Mesendoderm (in vitro differentiated cells): Measurements from ENCODE around the gene EIF3I.
"Not testable (repeated sequence)": the region's sequence is repeated elsewhere in the genome, so short reads cannot be mapped to it uniquely, and the experiment has no call there.

Experiments used
- DNase-seq: peaks from one replicate; pipeline ENCODE4 v3.0.0; 2013
- H2AK5ac ChIP-seq: 2 replicates; pipeline ENCODE4 v1.6.1; 2013; ENCODE audit warnings: low read length, inconsistent platforms
- H2BK120ac ChIP-seq: 2 replicates; pipeline ENCODE4 v1.6.1; 2013; ENCODE audit warnings: low read depth, mild to moderate bottlenecking, low read length, moderate library complexity, mixed read lengths
- H2BK15ac ChIP-seq: replicated peaks from 2 replicates; pipeline ENCODE4 v1.6.1; 2013; ENCODE audit warnings: low read depth, mild to moderate bottlenecking, moderate library complexity
- H2BK5ac ChIP-seq: 2 replicates; pipeline ENCODE4 v1.6.1; 2013; ENCODE audit warnings: low read length, inconsistent platforms
- H3K18ac ChIP-seq: 2 replicates; pipeline ENCODE4 v1.6.1; 2013; ENCODE audit warnings: mild to moderate bottlenecking, low read length, mixed read lengths
- H3K23ac ChIP-seq: one replicate; pipeline ENCODE4 v1.6.1; 2013; ENCODE audit warnings: low read length
- H3K27ac ChIP-seq: 2 replicates; pipeline ENCODE4 v1.5.1; 2013; ENCODE audit warnings: low read depth, mild to moderate bottlenecking, inconsistent platforms, low read length, moderate library complexity
- H3K27me3 ChIP-seq: 2 replicates; pipeline ENCODE4 v1.6.1; 2013; ENCODE audit warnings: low read length, control low read depth, mild to moderate bottlenecking, inconsistent platforms; ENCODE audit not compliant: insufficient read depth, poor library complexity
- H3K36me3 ChIP-seq: 2 replicates; pipeline ENCODE4 v1.6.1; 2013; ENCODE audit warnings: low read length, inconsistent platforms; ENCODE audit not compliant: control insufficient read depth, insufficient read depth
- H3K4ac ChIP-seq: one replicate; pipeline ENCODE4 v1.6.1; 2013; ENCODE audit warnings: low read depth, mild to moderate bottlenecking, low read length, moderate library complexity
- H3K4me1 ChIP-seq: 2 replicates; pipeline ENCODE4 v1.6.1; 2013; ENCODE audit warnings: low read depth, low read length, inconsistent platforms; ENCODE audit not compliant: control insufficient read depth
- H3K4me2 ChIP-seq: 2 replicates; pipeline ENCODE4 v1.6.1; 2013; ENCODE audit warnings: low read length
- H3K4me3 ChIP-seq: 2 replicates; pipeline ENCODE4 v1.5.1; 2013; ENCODE audit warnings: mild to moderate bottlenecking, low read length
- H3K56ac ChIP-seq: one replicate; pipeline ENCODE4 v1.6.1; 2013; ENCODE audit warnings: low read length
- H3K79me1 ChIP-seq: 2 replicates; pipeline ENCODE4 v1.6.1; 2013; ENCODE audit warnings: low read length, inconsistent platforms
- H3K79me2 ChIP-seq: 2 replicates; pipeline ENCODE4 v1.6.1; 2013; ENCODE audit warnings: mild to moderate bottlenecking, low read length; ENCODE audit not compliant: control insufficient read depth, insufficient read depth
- H3K9ac ChIP-seq: 2 replicates; pipeline ENCODE4 v1.6.1; 2013; ENCODE audit warnings: low read length, inconsistent platforms
- H4K5ac ChIP-seq: one replicate; pipeline ENCODE4 v1.6.1; 2013; ENCODE audit warnings: low read length
- H4K8ac ChIP-seq: one replicate; pipeline ENCODE4 v1.6.1; 2013; ENCODE audit warnings: low read depth, mild to moderate bottlenecking, control low read depth, low read length, moderate library complexity
- WGBS: extraction: QIAGEN DNeasy Blood & Tissue Kit; methylation state at CpG from one replicate; pipeline ENCODE4 v1.1.7; 2013; ENCODE audit warnings: low lambda C conversion rate, missing lambda C conversion rate; ENCODE audit not compliant: insufficient coverage; ENCODE audit errors: extremely low coverage; 5-methylcytosine and 5-hydroxymethylcytosine counted together

The EIF3I gene

GRCh38 chr1:32256473-32257226, 34.4 kb downstream of the EIF3I start:
- Histone ChIP-seq H3K23ac (no peak overlapping the region), H2BK5ac (no peak overlapping the region), H3K4me3 (no peak overlapping the region), H2AK5ac (no peak overlapping the region), H4K5ac (no peak overlapping the region), H2BK120ac (no peak overlapping the region), H3K9ac (no peak overlapping the region), H3K79me1 (no peaks in the 10 kb centered on the region), H3K4ac (no peak overlapping the region), H3K4me2 (no peak overlapping the region), H3K18ac (no peak overlapping the region), H3K27ac (no peak overlapping the region), H3K27me3 (no peaks in the 10 kb centered on the region), H3K56ac (no peak overlapping the region), H2BK15ac (no peak overlapping the region), H3K36me3 (no peaks in the 10 kb centered on the region), H3K4me1 (no peaks in the 10 kb centered on the region), H4K8ac (no peak overlapping the region), H3K79me2 (no peaks in the 10 kb centered on the region)
- no peak for DNase-seq
- WGBS = no CpG with 5 or more reads among the region's 9 CpGs

GRCh38 chr1:32257227-32257508, 35.0 kb downstream of the EIF3I start:
- no peak overlapping the region for H4K5ac ChIP-seq
- no peaks in the 10 kb centered on the region for H3K4me1 ChIP-seq
- no peak overlapping the region for H3K4me2 ChIP-seq
- H3K56ac ChIP-seq = no peak overlapping the region
- no peak overlapping the region for H2BK15ac ChIP-seq
- no peak for DNase-seq
- H4K8ac ChIP-seq = no peak overlapping the region
- no peak overlapping the region for H2BK120ac ChIP-seq
- H3K23ac ChIP-seq = no peak overlapping the region
- H3K18ac ChIP-seq = no peak overlapping the region
- no peaks in the 10 kb centered on the region for H3K79me2 ChIP-seq
- H3K27me3 ChIP-seq = no peaks in the 10 kb centered on the region
- H2AK5ac ChIP-seq = no peak overlapping the region
- H3K9ac ChIP-seq = no peak overlapping the region
- H3K4ac ChIP-seq = no peak overlapping the region
- no peaks in the 10 kb centered on the region for H3K36me3 ChIP-seq
- no peak overlapping the region for H3K27ac ChIP-seq
- WGBS = no CpG with 5 or more reads among the region's 6 CpGs
- H2BK5ac ChIP-seq = no peak overlapping the region
- H3K4me3 ChIP-seq = no peak overlapping the region
- H3K79me1 ChIP-seq = no peaks in the 10 kb centered on the region

GRCh38 chr1:32263236-32263593, 41.0 kb downstream of the EIF3I start:
- H3K18ac ChIP-seq, H3K4me2 ChIP-seq, H3K36me3 ChIP-seq, H3K79me1 ChIP-seq, H3K4ac ChIP-seq, H4K8ac ChIP-seq, H3K9ac ChIP-seq, DNase-seq, H3K23ac ChIP-seq, H2BK5ac ChIP-seq, H3K56ac ChIP-seq, H3K27ac ChIP-seq, H2BK120ac ChIP-seq, H2AK5ac ChIP-seq, H3K4me3 ChIP-seq, H3K27me3 ChIP-seq, H2BK15ac ChIP-seq, H3K79me2 ChIP-seq, H3K4me1 ChIP-seq, H4K5ac ChIP-seq: not testable (repeated sequence)
- WGBS = no CpG with 5 or more reads among the region's 4 CpGs

GRCh38 chr1:32263744-32264143, 41.5 kb downstream of the EIF3I start:
- no peak for DNase-seq
- Histone ChIP-seq H3K18ac (no peak overlapping the region), H3K4me1 (no peaks in the 10 kb centered on the region), H3K79me1 (no peaks in the 10 kb centered on the region), H2AK5ac (no peak overlapping the region), H3K56ac (no peak overlapping the region), H2BK5ac (no peak overlapping the region), H3K23ac (no peak overlapping the region), H3K79me2 (no peaks in the 10 kb centered on the region), H2BK120ac (no peak overlapping the region), H2BK15ac (no peak overlapping the region), H3K4ac (no peak overlapping the region), H4K5ac (no peak overlapping the region), H3K36me3 (no peaks in the 10 kb centered on the region), H3K27ac (no peak overlapping the region), H3K27me3 (no peaks in the 10 kb centered on the region), H3K4me2 (no peak overlapping the region), H4K8ac (no peak overlapping the region), H3K4me3 (no peak overlapping the region), H3K9ac (no peak overlapping the region)
- WGBS = no CpG with 5 or more reads among the region's 4 CpGs

GRCh38 chr1:32265846-32266245, 43.6 kb downstream of the EIF3I start:
- Histone ChIP-seq H3K56ac (no peak overlapping the region), H3K4ac (no peak overlapping the region), H3K23ac (no peak overlapping the region), H4K8ac (no peak overlapping the region), H3K79me1 (no peaks in the 10 kb centered on the region), H2BK120ac (no peak overlapping the region), H3K79me2 (no peaks in the 10 kb centered on the region), H4K5ac (no peak overlapping the region), H2BK15ac (no peak overlapping the region), H3K27ac (no peak overlapping the region), H3K4me2 (no peak overlapping the region), H3K4me1 (no peaks in the 10 kb centered on the region), H3K27me3 (no peaks in the 10 kb centered on the region), H3K4me3 (no peak overlapping the region), H3K9ac (no peak overlapping the region), H2AK5ac (no peak overlapping the region), H3K36me3 (no peaks in the 10 kb centered on the region), H2BK5ac (no peak overlapping the region), H3K18ac (no peak overlapping the region)
- no peak for DNase-seq
- no CpG with 5 or more reads among the region's 9 CpGs for WGBS

GRCh38 chr1:32266921-32267591, 44.8 kb downstream of the EIF3I start:
- H2BK120ac ChIP-seq = no peak overlapping the region
- H3K18ac ChIP-seq = no peak overlapping the region
- no peak overlapping the region for H3K4ac ChIP-seq
- no CpG with 5 or more reads among the region's 7 CpGs for WGBS
- H3K4me3 ChIP-seq = no peak overlapping the region
- H3K79me2 ChIP-seq = no peaks in the 10 kb centered on the region
- H2AK5ac ChIP-seq = no peak overlapping the region
- H3K4me2 ChIP-seq = no peak overlapping the region
- no peak overlapping the region for H3K23ac ChIP-seq
- H4K5ac ChIP-seq = no peak overlapping the region
- H2BK5ac ChIP-seq = no peak overlapping the region
- H3K56ac ChIP-seq = no peak overlapping the region
- no peaks in the 10 kb centered on the region for H3K27me3 ChIP-seq
- H2BK15ac ChIP-seq = no peak overlapping the region
- no peaks in the 10 kb centered on the region for H3K79me1 ChIP-seq
- H3K9ac ChIP-seq = no peak overlapping the region
- H4K8ac ChIP-seq = no peak overlapping the region
- no peaks in the 10 kb centered on the region for H3K36me3 ChIP-seq
- DNase-seq = no peak
- H3K4me1 ChIP-seq = no peaks in the 10 kb centered on the region
- no peak overlapping the region for H3K27ac ChIP-seq
